Suprapubic skin (tissue), 4 donors: ENCODE data around the gene ARHGAP40. TPM values are rescaled to one million over a fixed set of nuclear protein-coding genes. Genes with fewer than 3 reads are reported as not detected.

ENCODE experiments used
- DNase-seq, 2 donors: peaks; one replicate each; pipeline ENCODE4 v3.0.0-alpha.2; 2019; ENCODE audit warnings: low spot score in 2 of 2
- H3K27ac ChIP-seq: fragments of 200-600 bp; sonication (generic); one replicate; pipeline ENCODE4 v1.5.1; 2019
- H3K27me3 ChIP-seq: fragments of 200-600 bp; sonication (generic); one replicate; pipeline ENCODE4 v1.5.1; 2019
- H3K36me3 ChIP-seq: fragments of 200-600 bp; sonication (generic); one replicate; pipeline ENCODE4 v1.5.1; 2019
- H3K4me1 ChIP-seq: fragments of 200-600 bp; sonication (generic); one replicate; pipeline ENCODE4 v1.5.1; 2019
- H3K4me3 ChIP-seq: fragments of 200-600 bp; sonication (generic); one replicate; pipeline ENCODE4 v1.5.1; 2019; ENCODE audit warnings: mild to moderate bottlenecking
- H3K9me3 ChIP-seq: fragments of 200-600 bp; sonication (generic); one replicate; pipeline ENCODE4 v1.5.1; 2019
- EP300 ChIP-seq: sonication (generic); formaldehyde crosslinking; IDR thresholded peaks from one replicate; pipeline ENCODE4 v1.6.1; 2017; ENCODE audit warnings: antibody characterized with exemption
- POLR2A ChIP-seq, 2 donors: fragments of 450-650 bp; IDR thresholded peaks; one replicate each; pipeline ENCODE4 v1.6.1; 2017; ENCODE audit warnings: antibody characterized with exemption in 2 of 2, mild to moderate bottlenecking in 2 of 2, moderate library complexity in 2 of 2
- POLR2AphosphoS5 ChIP-seq, 3 donors: sonication (generic); formaldehyde crosslinking; IDR thresholded peaks; one replicate each; pipeline ENCODE4 v1.6.1; 2017; ENCODE audit warnings: antibody characterized with exemption in 3 of 3
- WGBS: methylation state at CpG from one replicate; pipeline ENCODE4 v1.1.5; 2018; 5-methylcytosine and 5-hydroxymethylcytosine counted together
- total RNA-seq, 4 donors: library from RNA; depleted of rRNA; stranded (reverse); fragments of >200 nt; gene quantifications; one replicate each; pipeline ENCODE4 v1.1.0, GENCODE V29; 2016
- TF ChIP-seq, protein P1 (sequence below), 2 donors: fragments of 200-600 bp in 1 of 2; fragments of 450-650 bp in 1 of 2; sonication (generic) in 1 of 2; IDR thresholded peaks; one replicate each; pipeline ENCODE4 v1.5.1; 2016 to 2019; ENCODE audit warnings: antibody characterized with exemption in 2 of 2, mild to moderate bottlenecking in 1 of 2, moderate library complexity in 1 of 2

Gene ARHGAP40
- total RNA-seq, 4 donors from 2014 or later, result 30.2 to 139 (median 74.5) TPM

DNA sequence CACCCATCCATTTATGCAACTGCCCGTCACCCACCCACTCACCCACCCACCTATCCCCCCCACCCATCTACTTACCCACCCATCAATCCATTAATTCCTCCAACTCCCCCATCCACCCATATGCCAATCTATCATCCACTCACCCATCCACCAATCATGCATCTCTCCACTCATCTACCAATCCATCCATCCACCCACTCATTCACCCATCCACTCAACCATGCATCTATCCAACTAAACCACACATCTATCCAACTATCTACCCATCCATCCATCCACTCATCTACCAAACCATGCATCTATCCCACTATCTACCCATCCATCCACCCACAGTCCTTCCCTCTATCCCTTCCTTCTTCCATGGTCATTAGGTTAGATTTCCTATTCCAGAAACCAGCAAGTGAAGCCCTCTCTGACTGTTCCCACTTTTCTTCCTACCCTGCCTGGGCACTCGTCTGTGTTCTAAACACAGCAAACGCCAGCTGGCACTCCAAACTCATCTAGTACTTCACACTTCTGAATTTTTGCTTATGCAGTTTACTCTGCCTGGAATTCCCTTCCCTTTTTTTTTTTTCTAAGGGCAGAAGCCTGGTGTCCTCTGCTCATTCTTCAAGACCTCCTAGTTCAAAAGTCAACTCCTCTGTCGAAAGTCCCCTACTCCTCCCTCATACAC is 43.1 kb downstream of the ARHGAP40 start:
- TF ChIP-seq, protein P1, sequence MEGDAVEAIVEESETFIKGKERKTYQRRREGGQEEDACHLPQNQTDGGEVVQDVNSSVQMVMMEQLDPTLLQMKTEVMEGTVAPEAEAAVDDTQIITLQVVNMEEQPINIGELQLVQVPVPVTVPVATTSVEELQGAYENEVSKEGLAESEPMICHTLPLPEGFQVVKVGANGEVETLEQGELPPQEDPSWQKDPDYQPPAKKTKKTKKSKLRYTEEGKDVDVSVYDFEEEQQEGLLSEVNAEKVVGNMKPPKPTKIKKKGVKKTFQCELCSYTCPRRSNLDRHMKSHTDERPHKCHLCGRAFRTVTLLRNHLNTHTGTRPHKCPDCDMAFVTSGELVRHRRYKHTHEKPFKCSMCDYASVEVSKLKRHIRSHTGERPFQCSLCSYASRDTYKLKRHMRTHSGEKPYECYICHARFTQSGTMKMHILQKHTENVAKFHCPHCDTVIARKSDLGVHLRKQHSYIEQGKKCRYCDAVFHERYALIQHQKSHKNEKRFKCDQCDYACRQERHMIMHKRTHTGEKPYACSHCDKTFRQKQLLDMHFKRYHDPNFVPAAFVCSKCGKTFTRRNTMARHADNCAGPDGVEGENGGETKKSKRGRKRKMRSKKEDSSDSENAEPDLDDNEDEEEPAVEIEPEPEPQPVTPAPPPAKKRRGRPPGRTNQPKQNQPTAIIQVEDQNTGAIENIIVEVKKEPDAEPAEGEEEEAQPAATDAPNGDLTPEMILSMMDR (IDR thresholded peaks at IDR 0.05), result no peak
- TF ChIP-seq POLR2A (IDR thresholded peaks at IDR 0.05), result no peak
- no peak for TF ChIP-seq EP300
- TF ChIP-seq POLR2AphosphoS5 (IDR thresholded peaks at IDR 0.05), result no peak
- 51% methylated on average over 4 of the region's 4 CpGs for WGBS
- no peak overlapping the region for H3K27ac ChIP-seq
- no peaks in the 10 kb centered on the region for H3K36me3 ChIP-seq
- H3K27me3 ChIP-seq, result peaks cover 66% of the 10 kb centered on the region
- DNase-seq, result no peak
- H3K4me3 ChIP-seq, result no peak overlapping the region
- no peaks in the 10 kb centered on the region for H3K9me3 ChIP-seq
- peaks cover 8% of the 10 kb centered on the region for H3K4me1 ChIP-seq

DNA sequence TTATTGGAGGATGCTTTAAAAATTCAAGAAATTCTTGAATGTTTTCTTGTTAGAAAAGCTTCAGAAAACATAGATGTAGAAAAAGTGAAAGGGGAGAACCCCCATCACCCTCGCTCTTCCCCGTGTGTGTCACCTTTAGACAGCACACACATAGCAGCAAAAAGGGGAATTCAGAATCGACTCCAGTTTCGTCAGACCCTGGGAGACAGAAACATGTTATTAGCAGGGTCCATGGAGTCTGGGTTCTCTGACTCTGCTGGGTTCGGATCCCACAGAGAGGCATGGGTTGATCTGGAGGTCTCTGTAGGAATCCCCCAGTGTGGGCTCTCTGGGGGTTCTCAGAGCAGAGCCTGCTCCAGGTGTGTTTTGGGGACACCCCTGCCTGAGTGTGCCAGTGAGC is 43.7 kb downstream of the ARHGAP40 start:
- Histone ChIP-seq H3K4me3 (no peak overlapping the region), H3K27me3 (peaks cover 70% of the 10 kb centered on the region), H3K9me3 (no peaks in the 10 kb centered on the region), H3K4me1 (peaks cover 8% of the 10 kb centered on the region), H3K36me3 (no peaks in the 10 kb centered on the region), H3K27ac (no peak overlapping the region)
- TF ChIP-seq EP300 (no peak), POLR2A (IDR thresholded peaks at IDR 0.05) (no peak), POLR2AphosphoS5 (IDR thresholded peaks at IDR 0.05) (no peak)
- TF ChIP-seq, protein P1 (IDR thresholded peaks at IDR 0.05), result no peak
- DNase-seq, result no peak
- 63% methylated on average over 5 of the region's 5 CpGs for WGBS

DNA sequence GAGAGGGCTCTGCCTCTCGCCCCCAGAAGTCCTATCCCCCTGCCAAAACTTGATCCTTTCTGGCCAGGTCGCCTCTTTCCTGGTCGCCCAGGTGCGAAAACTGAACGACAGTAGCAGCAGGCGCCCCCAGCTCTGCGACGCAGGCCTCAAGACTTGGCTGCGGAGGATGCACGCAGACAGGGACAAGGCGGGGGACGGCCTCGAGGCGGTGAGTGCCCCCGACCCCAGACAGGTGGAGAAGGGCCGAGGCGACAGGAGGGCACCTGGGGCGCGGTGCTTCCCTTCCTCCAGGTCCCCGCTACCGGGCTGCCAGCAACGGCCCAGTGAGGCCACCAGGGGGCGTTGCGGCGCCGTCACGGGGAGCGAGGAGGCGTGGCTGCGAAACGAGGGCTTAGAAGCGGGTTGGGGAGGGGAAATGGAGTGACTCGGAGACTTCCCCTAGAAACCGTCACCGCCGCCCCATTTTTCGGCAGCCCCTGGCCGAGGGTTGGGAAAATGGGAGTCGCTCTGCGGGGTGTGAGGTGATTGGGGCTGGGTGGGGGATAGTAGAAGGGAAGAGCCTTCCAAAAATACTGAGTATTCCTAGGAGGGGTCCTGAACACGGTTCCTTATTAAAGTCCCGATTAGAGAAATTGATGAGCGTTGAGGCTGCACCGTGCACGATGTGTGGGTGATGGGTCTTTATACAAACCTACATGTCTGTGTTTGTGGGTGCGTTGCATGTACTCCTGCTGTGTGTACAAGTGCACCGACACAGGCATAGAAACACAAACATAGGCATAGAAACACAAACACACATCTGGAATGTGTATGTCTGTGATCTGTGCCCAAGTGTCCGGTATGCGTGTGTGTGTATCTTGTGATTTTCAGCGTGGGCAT is 44.6 kb downstream of the ARHGAP40 start:
- H3K27ac ChIP-seq, result no peak overlapping the region
- TF ChIP-seq POLR2A (IDR thresholded peaks at IDR 0.05) (no peak), POLR2AphosphoS5 (IDR thresholded peaks at IDR 0.05) (no peak), EP300 (no peak)
- TF ChIP-seq, protein P1 (IDR thresholded peaks at IDR 0.05), result peak; percentile 74 to 92
- peak overlapping the region; percentile 22 for H3K4me3 ChIP-seq
- peaks cover 8% of the 10 kb centered on the region for H3K4me1 ChIP-seq
- peaks cover 75% of the 10 kb centered on the region for H3K27me3 ChIP-seq
- DNase-seq, result peak; percentile 81 to 85
- H3K9me3 ChIP-seq, result no peaks in the 10 kb centered on the region
- no peaks in the 10 kb centered on the region for H3K36me3 ChIP-seq
- WGBS, result 3% methylated on average over 25 of the region's 50 CpGs

DNA sequence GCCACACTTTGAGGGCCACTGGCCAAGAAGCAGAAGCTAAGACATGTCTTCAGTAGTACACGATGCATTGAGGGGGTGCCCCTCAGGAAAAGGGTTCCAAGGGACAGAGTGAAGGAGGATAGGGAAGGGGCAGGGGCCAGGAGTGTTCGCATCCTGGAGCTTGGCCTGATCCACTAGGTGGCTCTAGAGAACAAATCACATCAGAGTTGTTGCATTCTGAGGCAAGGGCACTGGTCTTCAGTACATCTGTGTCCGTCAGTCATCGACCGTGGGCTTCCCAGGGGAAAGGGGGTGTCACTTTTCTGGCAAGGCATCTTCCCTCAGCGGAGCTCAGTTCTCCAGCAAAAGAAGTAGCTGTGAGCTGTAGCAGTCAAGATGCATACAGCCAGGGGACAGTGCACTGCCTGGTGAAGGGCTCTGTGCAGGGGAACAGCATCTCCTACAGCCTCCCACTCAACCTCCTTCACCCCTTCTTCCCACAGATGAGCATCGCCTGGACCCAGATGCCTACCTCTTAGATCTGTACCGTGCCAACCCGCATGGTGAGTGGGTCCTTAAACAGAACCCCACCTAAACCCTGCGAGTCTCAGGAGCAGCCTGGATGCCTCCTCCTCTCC is 47.8 kb downstream of the ARHGAP40 start:
- Histone ChIP-seq H3K27me3 (peaks cover 71% of the 10 kb centered on the region), H3K27ac (no peak overlapping the region), H3K4me3 (no peak overlapping the region), H3K36me3 (no peaks in the 10 kb centered on the region), H3K4me1 (peaks cover 8% of the 10 kb centered on the region), H3K9me3 (no peaks in the 10 kb centered on the region)
- DNase-seq, result no peak
- no peak for TF ChIP-seq POLR2A (IDR thresholded peaks at IDR 0.05)
- no peak for TF ChIP-seq EP300
- TF ChIP-seq, protein P1 (IDR thresholded peaks at IDR 0.05), result no peak
- TF ChIP-seq POLR2AphosphoS5 (IDR thresholded peaks at IDR 0.05), result no peak
- 29% methylated on average over 9 of the region's 10 CpGs for WGBS

DNA sequence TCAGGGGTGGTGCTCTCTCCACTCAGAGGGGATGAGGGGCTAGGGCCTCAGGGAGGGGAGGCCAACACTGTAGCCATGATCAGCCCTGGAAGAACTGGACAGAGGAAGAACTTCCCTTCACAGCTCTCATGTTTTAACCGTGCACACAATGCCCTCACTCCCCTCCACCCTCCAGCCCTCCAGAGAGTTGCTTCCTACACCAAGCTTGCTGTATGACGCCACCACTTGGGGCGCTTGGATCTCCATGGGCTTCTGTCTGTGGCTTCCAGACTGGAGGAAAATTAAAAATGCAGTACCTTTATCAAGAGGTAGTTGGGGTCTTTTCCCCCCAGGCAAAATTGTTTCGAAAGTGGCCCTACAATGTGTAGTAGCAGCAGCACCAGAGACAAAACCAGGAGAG is 48.4 kb downstream of the ARHGAP40 start:
- 43% methylated on average over 4 of the region's 4 CpGs for WGBS
- Histone ChIP-seq H3K36me3 (no peaks in the 10 kb centered on the region), H3K4me3 (no peak overlapping the region), H3K4me1 (peaks cover 8% of the 10 kb centered on the region), H3K9me3 (no peaks in the 10 kb centered on the region), H3K27ac (no peak overlapping the region), H3K27me3 (peaks cover 68% of the 10 kb centered on the region)
- DNase-seq, result no peak
- TF ChIP-seq POLR2A (IDR thresholded peaks at IDR 0.05) (no peak), EP300 (no peak), POLR2AphosphoS5 (IDR thresholded peaks at IDR 0.05) (no peak)
- TF ChIP-seq, protein P1 (IDR thresholded peaks at IDR 0.05), result no peak
